GM21447 (cell line): Measurements from ENCODE around the gene PHIP.

Experiments used
- ATAC-seq: cut with Tn5 transposase; IDR thresholded peaks from one replicate; pipeline ENCODE4 v1.9.1; 2021; ENCODE audit not compliant: unreplicated experiment

The PHIP gene

GRCh38 chr6:79071547-79071946, 6.5 kb downstream of the PHIP start:
- ATAC-seq: no peak

DNA sequence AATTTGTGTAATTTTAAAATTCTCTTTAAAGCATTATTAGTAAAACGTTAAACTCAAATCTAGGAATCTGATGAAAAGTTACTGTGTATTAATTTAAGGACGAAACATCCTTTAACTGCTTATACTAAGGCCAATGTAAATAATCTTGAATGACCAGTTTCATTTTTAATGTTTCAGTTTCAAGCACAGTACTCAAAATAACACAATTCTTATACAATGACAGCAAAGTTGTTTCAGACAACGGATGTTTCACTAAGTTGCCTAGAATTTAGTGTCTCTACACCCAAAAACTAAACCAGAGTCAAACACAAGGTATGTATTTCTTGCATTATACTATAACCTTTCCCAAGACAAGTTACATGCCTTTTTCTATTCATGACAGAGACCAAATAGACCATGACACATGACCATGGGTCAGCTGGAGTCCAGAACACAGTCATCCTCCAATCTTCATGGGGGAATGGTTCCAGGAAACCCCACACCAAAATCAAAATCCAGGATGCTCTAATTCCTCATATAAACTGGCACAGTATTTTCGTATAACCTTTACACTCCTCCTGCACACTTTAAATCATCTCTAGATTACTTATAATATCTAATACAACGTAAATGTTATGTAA, 7.7 kb downstream of the PHIP start:
- ATAC-seq: peak; percentile 72

DNA sequence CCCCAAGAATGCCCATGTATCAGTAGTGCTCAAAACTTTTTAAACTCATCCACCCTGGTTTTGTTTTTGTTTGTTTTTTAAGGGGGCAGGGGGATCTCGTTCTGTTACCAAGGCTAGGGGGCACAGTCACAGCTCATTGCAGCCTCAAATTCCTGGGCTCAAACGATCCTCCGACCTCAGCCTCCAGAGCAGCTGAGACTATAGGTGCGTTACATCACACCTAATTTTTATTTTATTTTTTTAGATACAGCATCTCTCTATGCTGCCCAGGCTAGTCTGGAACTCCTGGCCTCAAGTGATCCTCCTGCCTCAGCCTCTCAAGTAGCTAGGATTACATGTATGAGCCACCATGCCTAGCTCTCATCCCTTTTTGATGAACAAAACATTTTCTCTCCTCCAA, 11.2 kb downstream of the PHIP start:
- no peak for ATAC-seq

DNA sequence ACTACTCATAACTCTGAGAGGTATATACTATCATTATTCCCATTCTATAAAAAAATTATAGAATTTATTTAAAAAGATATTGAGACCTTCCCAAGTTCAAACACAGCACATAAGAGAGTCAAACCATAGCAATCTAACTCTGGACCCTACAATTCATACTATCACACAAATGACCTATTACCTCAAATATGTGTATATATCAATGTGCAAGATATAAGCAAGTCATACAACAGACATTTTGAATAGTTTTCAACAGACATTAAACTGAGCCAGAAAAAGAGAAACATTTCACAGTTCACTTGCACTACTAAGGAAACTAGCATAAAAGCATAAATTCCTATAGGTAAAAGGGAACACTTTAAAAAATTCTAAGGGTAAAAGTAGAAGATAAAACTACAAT, 11.7 kb downstream of the PHIP start:
- ATAC-seq: no peak

- no peak for ATAC-seq
Measured at GRCh38 chr6:79065232-79065631, 12.8 kb downstream of the PHIP start.

GRCh38 chr6:79064635-79065034, 13.4 kb downstream of the PHIP start:
- peak; percentile 67 for ATAC-seq

GRCh38 chr6:79062708-79063107, 15.3 kb downstream of the PHIP start:
- ATAC-seq: no peak

GRCh38 chr6:79057746-79058145, 20.3 kb downstream of the PHIP start:
- ATAC-seq: no peak

- ATAC-seq: no peak
Measured at GRCh38 chr6:79056226-79056625, 21.8 kb downstream of the PHIP start.

GRCh38 chr6:79048611-79049010, 29.4 kb downstream of the PHIP start:
- no peak for ATAC-seq

GRCh38 chr6:79047072-79047471, 31.0 kb downstream of the PHIP start:
- no peak for ATAC-seq

GRCh38 chr6:79045966-79046365, 32.1 kb downstream of the PHIP start:
- no peak for ATAC-seq

DNA sequence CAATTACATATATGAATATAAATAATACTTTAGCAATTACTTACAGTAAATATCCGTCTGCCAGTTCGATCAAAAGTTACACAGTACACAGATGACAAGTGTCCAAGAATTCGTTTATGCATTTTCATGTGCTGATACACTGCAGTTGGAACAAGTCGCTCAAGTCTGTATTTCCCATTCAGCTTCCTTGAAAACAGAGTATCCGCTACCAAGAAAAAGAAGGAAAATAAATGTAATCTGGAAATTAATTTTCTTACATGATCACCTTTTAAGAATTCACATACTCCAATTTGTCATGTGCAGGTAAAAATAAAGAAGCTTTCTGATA, 35.3 kb downstream of the PHIP start:
- no peak for ATAC-seq

DNA sequence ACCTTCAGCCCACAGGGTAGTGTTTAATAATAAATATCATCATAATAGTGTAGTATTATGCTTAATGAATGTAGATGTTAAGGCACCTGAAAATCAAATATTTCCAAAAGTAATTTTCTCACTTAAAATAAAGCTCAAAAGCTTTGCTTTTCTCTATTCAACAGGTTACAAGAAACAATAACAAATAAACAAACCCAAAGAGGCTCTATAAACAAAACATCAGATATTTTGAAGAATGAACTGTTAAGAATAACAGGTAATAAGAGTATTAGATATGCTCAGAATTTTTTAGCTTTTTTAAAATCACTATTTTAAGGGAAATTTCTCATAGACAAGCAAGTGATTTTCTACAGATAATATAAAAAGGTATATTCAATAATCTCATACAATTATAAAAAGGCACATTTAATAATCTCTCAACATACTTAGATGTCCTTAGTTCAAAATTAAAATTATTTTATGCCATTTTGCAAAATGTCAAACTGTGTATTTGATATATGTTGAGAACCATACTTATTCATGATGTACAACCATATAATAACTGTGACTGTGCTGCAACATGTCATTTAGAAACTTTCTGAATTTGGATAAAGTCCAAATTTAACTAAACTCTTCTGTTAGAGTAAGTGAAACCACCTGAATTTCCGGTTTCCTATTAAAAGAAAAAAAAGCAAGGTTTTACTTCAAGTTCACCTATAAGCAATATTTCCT, 35.8 kb downstream of the PHIP start:
- peak; percentile 88 for ATAC-seq

DNA sequence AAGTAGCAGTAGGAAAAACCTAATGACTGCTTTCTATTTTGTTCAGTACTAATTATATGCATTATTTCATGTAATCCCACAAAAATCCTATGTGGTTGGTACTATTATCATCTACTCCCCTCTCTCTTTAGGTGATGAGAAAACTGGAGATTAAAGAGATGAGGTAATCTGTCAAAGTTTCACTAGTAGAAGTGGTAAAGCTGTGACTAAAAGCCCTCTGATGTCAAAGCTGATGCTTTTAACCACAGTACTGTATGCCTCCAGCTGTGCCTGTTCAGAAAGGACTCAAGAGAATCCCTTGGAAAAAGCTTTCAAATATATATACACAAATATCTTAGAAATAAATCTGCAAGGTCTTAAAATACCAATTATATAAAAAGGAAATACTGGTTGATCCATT, 38.0 kb downstream of the PHIP start:
- peak; percentile 47 for ATAC-seq

- ATAC-seq: no peak
Measured at GRCh38 chr6:79038061-79038460, 40.0 kb downstream of the PHIP start.

DNA sequence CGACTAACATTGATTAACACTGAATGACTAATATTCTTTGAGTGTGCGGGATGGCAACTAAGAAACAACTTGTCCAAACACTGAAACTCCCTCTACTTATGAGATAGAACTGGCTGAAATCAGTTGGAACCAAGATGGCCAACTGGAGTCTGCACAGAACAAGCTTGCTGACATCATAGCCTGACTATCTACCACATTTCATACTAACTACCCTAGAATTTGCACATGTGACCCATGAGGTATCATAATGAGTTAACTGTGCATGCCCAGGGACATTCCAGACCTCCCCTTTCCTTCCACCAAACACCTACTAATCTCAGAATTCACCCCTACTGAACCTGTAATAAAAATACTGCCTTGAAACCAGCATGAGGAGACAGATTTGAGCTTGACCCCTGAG, 43.2 kb downstream of the PHIP start:
- no peak for ATAC-seq

DNA sequence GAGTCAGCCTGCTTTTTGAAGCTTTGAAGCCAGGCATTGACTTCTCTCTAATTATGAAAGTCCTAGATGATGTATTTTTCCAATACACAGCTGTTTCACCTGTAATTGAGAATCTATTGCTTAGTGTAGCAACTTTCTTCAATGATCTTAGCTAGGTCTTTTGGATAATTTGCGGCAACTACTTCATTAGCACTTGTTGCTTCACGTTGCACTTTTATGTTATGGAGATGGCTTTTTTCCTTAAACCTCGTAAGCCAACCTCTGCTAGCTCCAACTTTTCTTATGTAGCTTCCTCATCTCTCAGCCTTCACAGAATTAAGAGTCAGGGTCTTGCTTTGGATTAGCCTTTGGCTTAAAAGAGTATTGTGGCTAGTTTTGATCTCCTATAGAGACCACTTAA, 44.8 kb downstream of the PHIP start:
- no peak for ATAC-seq

- ATAC-seq: no peak
Measured at GRCh38 chr6:79031821-79032590, 46.0 kb downstream of the PHIP start.

DNA sequence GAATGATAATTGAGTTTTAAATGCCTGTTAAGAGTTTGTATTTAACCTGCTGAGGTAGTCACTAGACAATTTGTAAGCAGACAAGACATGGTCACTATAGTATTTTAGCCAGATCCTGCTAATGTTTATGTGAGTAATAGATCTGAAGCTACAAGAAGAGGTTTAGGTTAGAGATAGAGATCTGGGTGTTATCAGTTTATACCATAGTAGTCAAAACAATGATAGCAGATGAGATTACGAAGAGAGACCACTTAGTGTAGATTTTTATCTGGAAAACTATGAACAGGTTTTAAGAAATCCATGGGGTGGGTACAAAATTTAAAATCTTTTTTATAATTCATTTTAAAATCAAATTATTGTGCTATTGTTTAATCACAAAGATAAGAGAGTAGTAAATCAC, 47.5 kb downstream of the PHIP start:
- ATAC-seq: no peak

DNA sequence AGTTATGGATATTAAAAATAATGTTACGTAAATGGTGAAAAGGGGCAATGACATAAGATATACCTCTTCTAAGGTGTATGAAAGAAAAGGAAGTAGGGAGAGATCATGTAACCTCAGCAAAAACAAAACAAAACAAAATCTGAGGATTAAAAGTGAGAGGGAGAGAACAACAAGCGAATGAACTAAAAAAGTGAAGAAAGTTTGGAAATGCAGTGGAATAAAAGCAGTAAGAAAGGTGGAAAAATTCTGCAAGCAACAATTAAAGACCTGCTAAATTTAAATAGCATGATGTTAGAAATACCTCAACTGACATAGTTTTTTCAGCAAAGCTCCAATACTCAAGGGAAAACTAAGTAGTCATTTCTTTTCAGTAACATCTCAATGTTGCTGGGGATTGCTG, 48.0 kb downstream of the PHIP start:
- no peak for ATAC-seq

DNA sequence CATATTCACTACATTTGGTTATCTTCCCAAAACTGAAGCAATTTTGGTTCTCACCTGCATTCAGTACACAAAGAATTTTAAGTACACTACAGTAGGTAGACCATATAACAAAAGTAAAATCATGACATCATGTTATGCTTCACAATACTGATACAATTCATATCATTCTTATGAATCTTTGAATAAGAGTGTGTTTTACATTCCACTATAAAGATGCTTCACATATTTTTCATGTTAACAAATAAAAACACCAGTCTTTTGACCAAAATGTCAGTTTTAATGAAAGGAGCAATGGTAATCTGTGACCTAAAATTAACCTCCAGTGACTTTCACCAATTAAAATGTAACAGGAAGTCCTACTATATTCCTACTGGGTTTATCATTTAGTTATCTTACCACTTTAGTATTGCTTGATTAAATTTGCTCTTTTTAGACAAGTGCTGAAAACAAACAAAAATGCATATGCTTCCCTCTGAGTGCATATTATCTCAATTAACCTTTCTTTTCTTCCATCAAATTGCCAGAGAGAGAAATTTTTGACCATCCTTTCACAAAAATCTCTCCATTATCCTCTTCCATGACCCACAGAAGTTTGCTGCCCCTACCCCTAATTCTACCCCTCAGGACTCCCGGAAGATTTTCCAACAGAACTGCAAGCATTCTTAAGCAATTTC, 49.3 kb downstream of the PHIP start:
- no peak for ATAC-seq
